Keratinocyte (primary cell): Measurements from ENCODE around the gene CCDC201. TPM values are rescaled to one million over a fixed set of nuclear protein-coding genes. Genes with fewer than 3 reads are reported as not detected.
A peak's percentile ranks its signal among the peaks of the same experiment; 100 is the strongest.

Experiments
- DNase-seq: peaks from one replicate; pipeline ENCODE4 v3.0.0-alpha.2; 2011; ENCODE audit warnings: low read depth, missing footprints, low spot score
- FAIRE-seq: peaks from 2 replicates; lab custom pipeline; 2011; peaks lifted over from hg19 to GRCh38; lab: Jason Lieb, UNC
- H2AFZ ChIP-seq: 2 replicates; pipeline ENCODE4 v1.6.0; 2012; ENCODE audit warnings: low read length, control low read depth, inconsistent platforms; ENCODE audit not compliant: control insufficient read depth
- H3K27ac ChIP-seq: 2 replicates; pipeline ENCODE4 v1.5.1; 2011; ENCODE audit warnings: low read length; ENCODE audit not compliant: control insufficient read depth, insufficient read depth
- H3K27me3 ChIP-seq: 3 replicates; pipeline ENCODE4 v1.6.0; 2011; ENCODE audit warnings: low read length; ENCODE audit not compliant: control insufficient read depth, insufficient read depth; ENCODE audit errors: extremely low read depth
- H3K36me3 ChIP-seq, 2 experiments: 2 replicates in 1 of 2; 3 replicates in 1 of 2; pipeline ENCODE4 v1.5.1; 2011; ENCODE audit warnings: low read length in 2 of 2, mild to moderate bottlenecking in 1 of 2; ENCODE audit not compliant: control insufficient read depth in 2 of 2, insufficient read depth in 2 of 2; ENCODE audit errors: extremely low read depth in 1 of 2
- H3K4me1 ChIP-seq: 3 replicates; pipeline ENCODE4 v1.5.1; 2011; ENCODE audit warnings: low read length; ENCODE audit not compliant: control insufficient read depth, insufficient read depth; ENCODE audit errors: extremely low read depth
- H3K4me2 ChIP-seq: 3 replicates; pipeline ENCODE4 v1.6.0; 2011; ENCODE audit warnings: low read depth, low read length; ENCODE audit not compliant: control insufficient read depth, insufficient read depth; ENCODE audit errors: extremely low read depth
- H3K4me3 ChIP-seq, 3 experiments: fragments of 200-600 bp in 1 of 3; sonication (generic) in 1 of 3; 2 replicates in 2 of 3; 3 replicates in 1 of 3; pipeline ENCODE4 v1.5.1; 2011 to 2016; ENCODE audit warnings: low read length in 3 of 3, mild to moderate bottlenecking in 3 of 3, control low read depth in 2 of 3, inconsistent platforms in 1 of 3, low read depth in 1 of 3, mixed read lengths in 1 of 3, mixed run types in 1 of 3, moderate library complexity in 1 of 3; ENCODE audit not compliant: control insufficient read depth in 2 of 3, insufficient read depth in 2 of 3; ENCODE audit errors: extremely low read depth in 1 of 3
- H3K79me2 ChIP-seq: 2 replicates; pipeline ENCODE4 v1.6.0; 2012; ENCODE audit warnings: low read length; ENCODE audit not compliant: control insufficient read depth, insufficient read depth
- H3K9ac ChIP-seq: 3 replicates; pipeline ENCODE4 v1.6.0; 2011; ENCODE audit warnings: low read length; ENCODE audit not compliant: control insufficient read depth, insufficient read depth; ENCODE audit errors: extremely low read depth
- H3K9me1 ChIP-seq: 3 replicates; pipeline ENCODE4 v1.6.0; 2011; ENCODE audit warnings: low read length; ENCODE audit not compliant: control insufficient read depth, insufficient read depth; ENCODE audit errors: extremely low read depth
- H3K9me3 ChIP-seq: 2 replicates; pipeline ENCODE4 v1.5.1; 2012; ENCODE audit warnings: low read depth, low read length; ENCODE audit not compliant: control insufficient read depth
- H4K20me1 ChIP-seq: 3 replicates; pipeline ENCODE4 v1.6.0; 2011; ENCODE audit warnings: low read length; ENCODE audit not compliant: control insufficient read depth, insufficient read depth; ENCODE audit errors: extremely low read depth
- CTCF ChIP-seq, 3 experiments: IDR thresholded peaks in 1 of 3; conservative IDR thresholded peaks in 1 of 3; optimal IDR thresholded peaks in 1 of 3; 2 replicates in 2 of 3; 3 replicates in 1 of 3; pipeline versions ENCODE3 to v1.5.1; 2011; ENCODE audit warnings: low read length in 3 of 3, mild to moderate bottlenecking in 3 of 3, moderate library complexity in 2 of 3, control low read depth in 1 of 3, inconsistent platforms in 1 of 3; ENCODE audit not compliant: insufficient read depth in 2 of 3; ENCODE audit errors: extremely low read depth in 1 of 3
- EZH2 ChIP-seq: IDR thresholded peaks from one replicate; pipeline ENCODE4 v1.6.1; 2012; ENCODE audit warnings: inconsistent platforms, mild to moderate bottlenecking, low read length, moderate library complexity
- dilution Hi-C: fragments of 300-500 bp; cut with MboI; formaldehyde crosslinking; loops from one replicate; pipeline ENCODE4 v1.7.0; 2020; ENCODE audit warnings: low sequenced_read_pairs; ENCODE audit not compliant: extremely low pct_ligation_motif_present
- polyA plus RNA-seq, 5 experiments: library from polyadenylated mRNA; depleted of rRNA in 3 of 5; stranded (reverse) in 3 of 5; stranded (forward) in 1 of 5; unstranded in 1 of 5; fragments of >200 nt; gene quantifications; 1 replicate in 1 of 5; 2 replicates in 3 of 5; 3 replicates in 1 of 5; pipeline versions ENCODE4 v1.2.1 to v1.2.3, GENCODE V29; 2011 to 2012; ENCODE audit warnings: missing spikeins in 2 of 5, low read depth in 1 of 5, low replicate concordance in 1 of 5

The CCDC201 gene
- polyA plus RNA-seq, 1 donor (not counting 4 experiments of a cell fraction or from before 2014, with no cell fraction given), result not detected

DNA sequence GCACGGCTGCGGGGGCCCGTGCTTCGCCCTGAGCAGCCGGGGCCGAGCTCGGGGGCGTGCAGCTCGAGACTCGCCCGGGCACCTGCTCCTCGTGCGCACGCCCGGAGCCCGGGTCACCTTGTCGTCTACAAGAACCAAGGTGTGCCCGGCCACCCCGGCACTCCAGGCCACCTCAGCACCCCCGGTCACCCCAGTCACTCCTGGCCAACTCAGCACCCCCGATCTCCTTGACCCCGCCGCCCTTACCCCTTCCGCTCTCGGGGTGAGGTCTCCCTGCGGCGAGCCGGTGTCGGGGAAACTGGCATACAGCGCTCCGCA lies 48.5 kb upstream of the CCDC201 start:
- no peaks in the 10 kb centered on the region for H3K9me1 ChIP-seq
- no peak overlapping the region for H2AFZ ChIP-seq
- H3K27me3 ChIP-seq, result peaks cover 40% of the 10 kb centered on the region
- no peak for DNase-seq
- H3K79me2 ChIP-seq, result no peaks in the 10 kb centered on the region
- peak overlapping the region; percentile 20 to 54 (median 36) for H3K4me3 ChIP-seq
- H3K4me1 ChIP-seq, result peaks cover 33% of the 10 kb centered on the region
- no peak overlapping the region for H3K27ac ChIP-seq
- no peak for FAIRE-seq
- H3K4me2 ChIP-seq, result peak overlapping the region; percentile 67
- dilution Hi-C loops, result loop anchor here (10.0 kb wide), 1 partner anchor 433 kb away; no protein-coding TSS in a partner anchor
- no peaks in the 10 kb centered on the region for H3K36me3 ChIP-seq
- TF ChIP-seq CTCF (optimal IDR thresholded peaks at IDR 0.05 in 1 of 3, IDR thresholded peaks at IDR 0.05 in 1 of 3, conservative IDR thresholded peaks at IDR 0.05 in 1 of 3; ENCODE audit: extremely low read depth in 1 of 3, insufficient read depth in 2 of 3, low read length in 3 of 3) (no peak), EZH2 (no peak)
- H3K9me3 ChIP-seq, result no peaks in the 10 kb centered on the region
- H3K9ac ChIP-seq, result peak overlapping the region; percentile 28
- no peaks in the 10 kb centered on the region for H4K20me1 ChIP-seq

- Histone ChIP-seq H3K4me1 (peaks cover 33% of the 10 kb centered on the region), H3K9me3 (no peaks in the 10 kb centered on the region), H3K4me2 (peak within 1 kb of the TSS; percentile 94), H3K27me3 (peaks cover 40% of the 10 kb centered on the region), H3K9ac (peak within 1 kb of the TSS; percentile 28), H3K9me1 (no peaks in the 10 kb centered on the region), H4K20me1 (no peaks in the 10 kb centered on the region), H3K36me3 (no peaks in the 10 kb centered on the region), H2AFZ (peak within 1 kb of the TSS; percentile 66), H3K79me2 (no peaks in the 10 kb centered on the region), H3K27ac (no peak within 1 kb of the TSS), H3K4me3 (peak within 1 kb of the TSS; percentile 36 to 54 (median 53))
- FAIRE-seq (no peak), DNase-seq (no peak)
- TF ChIP-seq CTCF (optimal IDR thresholded peaks at IDR 0.05 in 1 of 3, IDR thresholded peaks at IDR 0.05 in 1 of 3, conservative IDR thresholded peaks at IDR 0.05 in 1 of 3; ENCODE audit: extremely low read depth in 1 of 3, insufficient read depth in 2 of 3, low read length in 3 of 3) (no peak), EZH2 (peak; percentile 14)
- dilution Hi-C loops, result loop anchor here (10.0 kb wide), 1 partner anchor 434 kb away; no protein-coding TSS in a partner anchor
Observed at GRCh38 chr7:45920502-45921380, 47.9 kb upstream of the CCDC201 start, which contains the start of gene IGFBP3. IGFBP3 (minus strand) TSS chr7:45921272; CDS start chr7:45921140, 132 bp downstream.
